ENCODE data around the gene BOK.

- no peak for TF ChIP-seq CTCF (IDR thresholded peaks at IDR 0.05)
- no peak for TF ChIP-seq EP300 (IDR thresholded peaks at IDR 0.05)
- no peak for TF ChIP-seq POLR2A (IDR thresholded peaks at IDR 0.05)
These were observed 53.8 kb downstream of the BOK start for GRCh38 chr2:241612156-241613016.

Data from tibial nerve (tissue), 4 donors.